HG03432 (cell line): ENCODE measurements around the gene N4BP2.

ENCODE experiments used
- ATAC-seq: cut with Tn5 transposase; IDR thresholded peaks from one replicate; pipeline ENCODE4 v1.9.1; 2021; ENCODE audit warnings: mild to moderate bottlenecking, moderate library complexity; ENCODE audit not compliant: unreplicated experiment

Gene N4BP2

DNA sequence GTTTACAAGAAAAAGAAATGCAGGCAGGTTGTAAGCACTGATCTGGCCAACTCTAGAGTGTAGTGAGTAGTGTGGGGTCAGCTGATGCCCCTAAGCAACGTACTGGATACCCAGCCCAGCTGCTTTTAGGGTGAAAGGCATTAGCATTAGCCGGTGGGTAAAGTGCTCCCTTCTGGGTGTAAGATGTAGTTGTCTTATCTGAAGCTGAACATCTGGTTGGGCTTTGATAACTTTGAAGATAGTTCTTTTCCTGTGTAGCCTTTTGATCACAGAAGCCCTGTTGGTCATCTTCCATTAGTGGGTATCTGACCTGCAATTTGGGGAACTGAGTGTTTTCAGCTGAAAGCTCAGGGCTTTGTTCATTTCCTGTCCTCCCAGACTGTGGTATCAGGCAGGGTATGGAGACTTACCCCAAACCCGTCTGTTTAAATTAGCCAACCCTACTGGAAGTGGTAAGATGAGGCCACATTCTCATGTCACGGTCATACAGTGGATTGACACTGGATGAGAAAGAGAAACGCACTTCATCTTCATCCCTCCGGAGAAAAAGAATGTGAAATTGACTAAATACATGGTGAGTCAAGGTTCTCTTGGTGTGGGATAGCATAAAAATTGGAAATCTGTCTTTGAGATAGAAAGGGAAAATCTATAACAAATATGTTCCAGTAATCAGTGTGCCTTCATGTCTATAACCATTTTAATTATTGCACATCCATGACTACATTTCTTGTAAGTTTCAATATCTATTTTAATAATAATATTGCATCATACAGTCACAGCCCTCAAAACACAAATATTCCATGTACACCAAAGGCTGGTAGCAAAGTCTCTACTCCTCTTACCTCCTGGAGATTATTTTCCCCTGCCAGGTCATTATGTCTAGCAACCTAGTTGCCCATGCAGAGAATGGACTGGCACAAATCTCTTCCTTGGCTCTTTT is 148.9 kb downstream of the N4BP2 start:
- peak; percentile 69 for ATAC-seq

DNA sequence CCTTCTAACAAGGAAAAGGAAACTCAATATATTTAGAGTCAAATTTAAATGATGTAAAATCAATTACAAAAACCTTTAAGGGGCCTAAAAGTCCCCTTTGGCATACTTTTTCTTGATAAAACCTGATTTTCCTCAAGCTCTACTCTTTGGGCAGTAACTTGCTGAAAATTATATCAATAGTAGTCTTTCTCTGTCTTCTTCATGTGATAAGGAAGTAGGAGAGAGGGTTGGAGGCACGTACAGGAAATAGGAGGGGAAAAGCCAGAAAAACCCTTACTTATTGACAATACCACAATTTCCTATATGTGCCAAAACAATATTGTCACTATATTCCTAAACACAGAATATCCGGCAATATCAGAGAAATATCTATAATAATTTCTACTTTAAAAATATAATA is 149.8 kb downstream of the N4BP2 start:
- no peak for ATAC-seq
